Neural cell (in vitro differentiated cells): ENCODE measurements around the gene UBAP1.
"Not testable (repeated sequence)": the region's sequence is repeated elsewhere in the genome, so short reads cannot be mapped to it uniquely, and the experiment has no call there.

Experiments used
- EP300 ChIP-seq: fragments of 450-650 bp; conservative IDR thresholded peaks from 2 replicates; pipeline ENCODE4 v1.6.1; 2014; ENCODE audit warnings: antibody characterized with exemption, mild to moderate bottlenecking, moderate library complexity; ENCODE audit not compliant: poor library complexity, severe bottlenecking
- EZH2 ChIP-seq: fragments of 200-600, 300-800 bp; shearing (Covaris generic), sonication (generic); IDR thresholded peaks from 2 replicates; pipeline ENCODE4 v1.6.1; 2014; ENCODE audit warnings: antibody characterized with exemption, low read length, borderline replicate concordance, mild to moderate bottlenecking; ENCODE audit not compliant: insufficient read depth, poor library complexity, severe bottlenecking
- MXI1 ChIP-seq: fragments of 450-650 bp; conservative IDR thresholded peaks from 2 replicates; pipeline ENCODE4 v1.6.1; 2014; ENCODE audit warnings: antibody characterized with exemption, mild to moderate bottlenecking; ENCODE audit not compliant: poor library complexity, severe bottlenecking
- POLR2AphosphoS5 ChIP-seq: IDR thresholded peaks from 2 replicates; pipeline ENCODE4 v1.6.1; 2012
- SMC3 ChIP-seq: fragments of 450-650 bp; conservative IDR thresholded peaks from 2 replicates; pipeline ENCODE4 v1.6.1; 2014; ENCODE audit warnings: antibody characterized with exemption, mild to moderate bottlenecking, moderate library complexity; ENCODE audit not compliant: poor library complexity
- TAF1 ChIP-seq: IDR thresholded peaks from 2 replicates; pipeline ENCODE4 v1.6.1; 2012; ENCODE audit warnings: low read depth
- TF ChIP-seq, protein P1 (sequence below): fragments of 450-650 bp; IDR thresholded peaks from 2 replicates; pipeline ENCODE4 v1.5.1; 2014; ENCODE audit warnings: antibody characterized with exemption, mild to moderate bottlenecking, moderate library complexity; ENCODE audit not compliant: poor library complexity, severe bottlenecking

DNA sequence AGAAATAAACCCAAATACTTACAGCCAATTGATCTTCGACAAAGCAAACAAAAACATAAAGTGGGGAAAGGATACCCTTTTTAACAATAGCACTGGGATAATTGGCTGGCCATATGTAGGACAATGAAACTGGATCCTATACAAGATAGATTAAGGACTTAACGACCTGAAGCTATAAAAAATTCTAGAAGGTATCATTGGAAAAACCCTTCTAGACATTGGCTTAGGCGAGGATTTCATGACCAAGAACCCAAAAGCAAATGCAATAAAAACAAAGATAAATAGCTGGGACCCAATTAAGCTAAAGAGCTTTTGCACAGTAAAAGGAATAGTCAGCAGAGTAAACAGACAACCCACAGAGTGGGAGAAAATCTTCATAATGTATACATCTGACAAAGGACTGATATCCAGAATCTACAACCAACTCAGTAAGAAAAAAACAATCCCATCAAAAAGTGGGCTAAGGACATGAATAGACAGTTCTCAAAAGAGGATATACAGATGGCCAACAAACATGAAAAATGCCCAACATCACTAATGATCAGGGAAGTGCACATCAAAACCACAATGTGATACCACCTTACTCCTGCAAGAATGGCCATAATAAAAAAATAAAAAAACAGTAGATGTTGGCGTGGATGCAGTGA lies 35.6 kb downstream of the UBAP1 start:
- TF ChIP-seq POLR2AphosphoS5, EZH2, TAF1, SMC3, EP300, MXI1: not testable (repeated sequence)
- TF ChIP-seq, protein P1, sequence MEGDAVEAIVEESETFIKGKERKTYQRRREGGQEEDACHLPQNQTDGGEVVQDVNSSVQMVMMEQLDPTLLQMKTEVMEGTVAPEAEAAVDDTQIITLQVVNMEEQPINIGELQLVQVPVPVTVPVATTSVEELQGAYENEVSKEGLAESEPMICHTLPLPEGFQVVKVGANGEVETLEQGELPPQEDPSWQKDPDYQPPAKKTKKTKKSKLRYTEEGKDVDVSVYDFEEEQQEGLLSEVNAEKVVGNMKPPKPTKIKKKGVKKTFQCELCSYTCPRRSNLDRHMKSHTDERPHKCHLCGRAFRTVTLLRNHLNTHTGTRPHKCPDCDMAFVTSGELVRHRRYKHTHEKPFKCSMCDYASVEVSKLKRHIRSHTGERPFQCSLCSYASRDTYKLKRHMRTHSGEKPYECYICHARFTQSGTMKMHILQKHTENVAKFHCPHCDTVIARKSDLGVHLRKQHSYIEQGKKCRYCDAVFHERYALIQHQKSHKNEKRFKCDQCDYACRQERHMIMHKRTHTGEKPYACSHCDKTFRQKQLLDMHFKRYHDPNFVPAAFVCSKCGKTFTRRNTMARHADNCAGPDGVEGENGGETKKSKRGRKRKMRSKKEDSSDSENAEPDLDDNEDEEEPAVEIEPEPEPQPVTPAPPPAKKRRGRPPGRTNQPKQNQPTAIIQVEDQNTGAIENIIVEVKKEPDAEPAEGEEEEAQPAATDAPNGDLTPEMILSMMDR: not testable (repeated sequence)
